Keratinocyte (primary cell): ENCODE results near the gene SLC6A9.

ENCODE experiments used
- CTCF ChIP-seq, 3 experiments: IDR thresholded peaks in 1 of 3; conservative IDR thresholded peaks in 1 of 3; optimal IDR thresholded peaks in 1 of 3; 2 replicates in 2 of 3; 3 replicates in 1 of 3; pipeline versions ENCODE3 to v1.5.1; 2011; ENCODE audit warnings: low read length in 3 of 3, mild to moderate bottlenecking in 3 of 3, moderate library complexity in 2 of 3, control low read depth in 1 of 3, inconsistent platforms in 1 of 3; ENCODE audit not compliant: insufficient read depth in 2 of 3; ENCODE audit errors: extremely low read depth in 1 of 3
- EZH2 ChIP-seq: IDR thresholded peaks from one replicate; pipeline ENCODE4 v1.6.1; 2012; ENCODE audit warnings: inconsistent platforms, mild to moderate bottlenecking, low read length, moderate library complexity

- no peak for TF ChIP-seq CTCF (optimal IDR thresholded peaks at IDR 0.05 in 1 of 3, IDR thresholded peaks at IDR 0.05 in 1 of 3, conservative IDR thresholded peaks at IDR 0.05 in 1 of 3; ENCODE audit: extremely low read depth in 1 of 3, insufficient read depth in 2 of 3, low read length in 3 of 3)
- TF ChIP-seq EZH2: no peak
Observed at GRCh38 chr1:44072204-44072603, 40.9 kb upstream of the SLC6A9 start.
